Measurements from ENCODE around the gene PHGDH.

- TF ChIP-seq, protein P1, sequence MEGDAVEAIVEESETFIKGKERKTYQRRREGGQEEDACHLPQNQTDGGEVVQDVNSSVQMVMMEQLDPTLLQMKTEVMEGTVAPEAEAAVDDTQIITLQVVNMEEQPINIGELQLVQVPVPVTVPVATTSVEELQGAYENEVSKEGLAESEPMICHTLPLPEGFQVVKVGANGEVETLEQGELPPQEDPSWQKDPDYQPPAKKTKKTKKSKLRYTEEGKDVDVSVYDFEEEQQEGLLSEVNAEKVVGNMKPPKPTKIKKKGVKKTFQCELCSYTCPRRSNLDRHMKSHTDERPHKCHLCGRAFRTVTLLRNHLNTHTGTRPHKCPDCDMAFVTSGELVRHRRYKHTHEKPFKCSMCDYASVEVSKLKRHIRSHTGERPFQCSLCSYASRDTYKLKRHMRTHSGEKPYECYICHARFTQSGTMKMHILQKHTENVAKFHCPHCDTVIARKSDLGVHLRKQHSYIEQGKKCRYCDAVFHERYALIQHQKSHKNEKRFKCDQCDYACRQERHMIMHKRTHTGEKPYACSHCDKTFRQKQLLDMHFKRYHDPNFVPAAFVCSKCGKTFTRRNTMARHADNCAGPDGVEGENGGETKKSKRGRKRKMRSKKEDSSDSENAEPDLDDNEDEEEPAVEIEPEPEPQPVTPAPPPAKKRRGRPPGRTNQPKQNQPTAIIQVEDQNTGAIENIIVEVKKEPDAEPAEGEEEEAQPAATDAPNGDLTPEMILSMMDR (IDR thresholded peaks at IDR 0.05): no peak
- TF ChIP-seq POLR2AphosphoS5 (IDR thresholded peaks at IDR 0.05) (no peak), POLR2A (IDR thresholded peaks at IDR 0.05) (no peak)
Observed at GRCh38 chr1:119758584-119758983, 46.9 kb downstream of the PHGDH start.
